SKM-1 treated with dmso at 0.1 percent for 144 hours (cell line): ENCODE results near the gene CCDC110.

Experiments used
- DNase-seq: peaks from one replicate; lab custom pipeline; 2025; ENCODE audit not compliant: unreplicated experiment; lab: John Stamatoyannopoulos, UW

The CCDC110 gene

GRCh38 chr4:185424905-185425646, 46.5 kb downstream of the CCDC110 start:
- DNase-seq: peak; percentile 54

DNA sequence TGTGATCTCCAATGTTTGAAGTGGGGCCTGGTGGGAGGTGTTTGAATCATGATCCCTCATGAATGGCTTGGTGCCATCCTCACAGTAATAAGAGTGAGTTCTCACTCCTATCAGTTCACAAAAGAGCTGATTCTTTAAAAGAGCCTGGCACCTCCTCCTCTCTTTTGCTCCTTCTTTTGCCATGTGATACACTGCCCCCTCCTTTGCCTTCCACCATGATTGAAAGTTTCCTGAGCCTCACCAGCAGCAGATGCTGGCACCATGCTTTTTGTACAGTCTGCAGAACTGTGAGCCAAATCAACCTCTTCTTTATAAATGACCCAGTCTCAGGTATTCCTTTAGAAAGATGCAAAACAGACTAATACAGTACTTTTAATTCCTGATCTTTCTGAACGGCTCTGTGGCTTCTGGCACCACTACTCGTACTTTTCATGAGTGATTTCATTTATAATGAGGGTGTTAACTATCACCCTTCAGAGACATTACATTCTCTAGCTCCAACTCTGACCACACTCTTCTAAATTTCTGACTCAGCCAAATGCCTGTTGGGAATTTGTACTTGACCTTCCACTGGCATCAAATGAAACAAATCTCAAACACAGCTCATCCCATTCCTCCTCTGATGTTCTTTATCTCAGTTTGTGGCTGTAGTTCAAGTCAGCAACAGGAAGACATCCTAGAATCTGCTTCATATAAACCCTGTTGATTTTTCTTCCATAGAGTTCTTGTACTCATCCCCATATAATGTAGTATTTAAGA, 50.0 kb downstream of the CCDC110 start:
- no peak for DNase-seq

GRCh38 chr4:185416955-185417354, 54.6 kb downstream of the CCDC110 start:
- DNase-seq: no peak

DNA sequence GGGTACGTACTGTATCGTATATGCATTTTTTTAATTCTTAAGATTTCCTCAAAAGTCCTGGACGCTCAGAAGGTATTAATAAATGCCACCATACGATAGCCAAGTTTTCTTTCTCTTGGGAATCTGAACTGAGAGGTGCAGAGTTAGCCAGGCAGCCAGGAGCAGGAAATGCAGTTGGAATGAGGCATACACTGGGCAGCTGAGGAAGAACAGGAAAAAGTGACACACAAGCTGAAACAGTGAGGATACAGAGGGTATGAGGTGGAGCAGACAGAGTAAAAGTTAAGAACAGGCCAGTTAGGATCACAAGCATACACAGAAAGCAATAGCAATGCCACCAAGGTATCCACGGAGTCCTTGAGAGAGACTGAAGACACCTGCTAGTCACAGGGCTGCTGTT, 59.1 kb downstream of the CCDC110 start:
- DNase-seq: no peak

DNA sequence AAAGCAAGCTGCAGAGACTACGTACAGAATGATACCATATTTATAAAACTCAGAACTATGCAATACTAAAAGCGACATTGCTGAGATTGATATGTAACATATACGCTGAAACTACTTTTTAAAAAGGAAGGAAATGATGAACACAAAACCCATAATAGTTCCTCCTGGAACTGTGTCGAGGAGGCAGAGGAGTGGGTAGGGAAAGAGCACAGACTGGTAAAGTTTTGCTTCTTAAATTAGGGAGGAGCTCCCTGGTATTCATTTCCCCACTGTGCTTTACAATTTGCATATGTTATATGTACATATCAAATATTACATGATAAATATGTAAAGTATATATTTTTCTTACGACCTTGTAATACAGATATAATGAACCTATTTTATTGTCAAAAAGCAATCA, 59.7 kb downstream of the CCDC110 start:
- DNase-seq: no peak

DNA sequence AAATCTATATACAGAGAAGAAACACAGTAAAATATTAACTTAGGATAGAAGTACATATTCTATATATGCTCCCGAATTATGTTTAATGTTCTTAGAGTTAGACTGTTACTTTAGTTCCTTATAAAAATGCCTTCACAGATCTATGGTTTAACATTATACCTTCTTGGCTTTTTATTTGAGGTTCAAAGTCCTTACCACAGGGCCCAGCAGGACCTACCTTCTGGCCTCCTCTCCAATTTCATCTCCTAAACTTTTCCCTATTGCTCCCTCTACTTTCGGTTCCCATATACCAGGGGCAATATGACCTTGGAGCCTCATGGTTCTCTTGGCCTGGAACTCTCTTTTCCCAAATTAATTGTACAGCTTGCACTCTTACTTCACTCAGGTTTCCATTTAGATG, 63.1 kb downstream of the CCDC110 start:
- DNase-seq: no peak

GRCh38 chr4:185405296-185405999, 66.1 kb downstream of the CCDC110 start:
- no peak for DNase-seq

GRCh38 chr4:185404031-185404430, 67.5 kb downstream of the CCDC110 start:
- DNase-seq: no peak

DNA sequence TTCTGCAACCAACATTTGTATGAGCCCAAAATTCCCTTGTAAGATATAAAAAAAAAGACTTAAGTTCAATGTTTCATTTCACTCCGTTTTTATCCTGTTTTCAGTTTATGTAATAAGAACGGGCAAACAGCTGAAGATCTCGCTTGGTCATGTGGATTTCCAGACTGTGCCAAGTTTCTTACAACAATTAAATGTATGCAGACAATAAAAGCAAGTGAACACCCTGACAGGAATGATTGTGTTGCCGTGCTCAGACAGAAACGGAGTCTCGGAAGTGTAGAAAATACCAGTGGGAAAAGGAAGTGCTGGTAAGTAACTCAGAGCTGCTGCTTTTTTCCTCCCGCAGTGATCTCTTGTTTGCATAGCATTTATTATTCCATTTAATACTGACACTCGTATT, 72.1 kb downstream of the CCDC110 start:
- DNase-seq: no peak

DNA sequence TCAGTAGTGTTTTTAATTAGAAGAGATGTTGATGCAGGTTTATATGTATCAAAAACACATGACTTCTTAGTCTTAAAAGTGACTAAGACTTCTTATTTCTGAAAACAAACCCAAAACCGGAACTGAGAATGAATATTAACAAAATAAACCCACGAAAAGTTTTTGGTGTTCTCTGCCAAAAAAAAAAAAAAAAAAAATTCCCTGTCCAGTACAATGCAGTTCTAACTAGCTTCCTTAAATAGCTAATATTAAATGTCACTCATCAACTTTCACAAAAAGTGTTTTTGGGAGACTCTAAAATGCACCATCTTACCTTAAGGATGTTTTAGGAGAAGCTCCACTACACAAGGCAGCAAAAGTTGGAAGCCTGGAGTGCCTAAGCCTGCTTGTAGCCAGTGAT, 72.9 kb downstream of the CCDC110 start:
- no peak for DNase-seq

DNA sequence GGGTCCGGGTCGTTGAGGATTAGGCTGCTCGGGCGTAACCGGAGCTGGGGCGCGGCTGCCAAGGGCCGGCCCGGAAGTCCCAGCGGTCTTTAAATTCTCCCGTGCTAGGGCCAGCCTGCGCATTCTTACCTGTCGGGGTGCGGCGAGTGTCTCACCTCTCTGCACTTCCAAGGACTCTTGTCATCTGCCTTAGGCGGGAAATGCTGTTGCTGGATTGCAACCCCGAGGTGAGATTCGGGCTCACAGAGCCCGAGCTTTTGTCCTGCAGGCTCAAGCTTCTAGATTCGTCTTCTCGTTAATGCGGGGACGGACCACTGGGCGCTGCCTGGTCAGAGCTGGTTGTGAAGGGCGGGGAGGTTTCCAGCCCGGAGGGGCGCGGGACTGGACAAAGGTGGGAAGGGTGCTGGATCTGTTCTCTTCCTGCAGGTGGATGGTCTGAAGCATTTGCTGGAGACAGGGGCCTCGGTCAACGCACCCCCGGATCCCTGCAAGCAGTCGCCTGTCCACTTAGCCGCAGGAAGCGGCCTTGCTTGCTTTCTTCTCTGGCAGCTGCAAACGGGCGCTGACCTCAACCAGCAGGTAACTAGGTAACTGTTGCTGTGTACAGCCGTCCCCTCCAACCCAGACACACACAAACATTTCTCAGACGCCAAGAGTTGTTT, 74.7 kb downstream of the CCDC110 start, which contains the start of gene ANKRD37:
TSS of gene ANKRD37 (plus strand) at position 118 of the 662 bp plus-strand sequence. CDS start at position 201, 83 bp downstream.
- DNase-seq: no peak

DNA sequence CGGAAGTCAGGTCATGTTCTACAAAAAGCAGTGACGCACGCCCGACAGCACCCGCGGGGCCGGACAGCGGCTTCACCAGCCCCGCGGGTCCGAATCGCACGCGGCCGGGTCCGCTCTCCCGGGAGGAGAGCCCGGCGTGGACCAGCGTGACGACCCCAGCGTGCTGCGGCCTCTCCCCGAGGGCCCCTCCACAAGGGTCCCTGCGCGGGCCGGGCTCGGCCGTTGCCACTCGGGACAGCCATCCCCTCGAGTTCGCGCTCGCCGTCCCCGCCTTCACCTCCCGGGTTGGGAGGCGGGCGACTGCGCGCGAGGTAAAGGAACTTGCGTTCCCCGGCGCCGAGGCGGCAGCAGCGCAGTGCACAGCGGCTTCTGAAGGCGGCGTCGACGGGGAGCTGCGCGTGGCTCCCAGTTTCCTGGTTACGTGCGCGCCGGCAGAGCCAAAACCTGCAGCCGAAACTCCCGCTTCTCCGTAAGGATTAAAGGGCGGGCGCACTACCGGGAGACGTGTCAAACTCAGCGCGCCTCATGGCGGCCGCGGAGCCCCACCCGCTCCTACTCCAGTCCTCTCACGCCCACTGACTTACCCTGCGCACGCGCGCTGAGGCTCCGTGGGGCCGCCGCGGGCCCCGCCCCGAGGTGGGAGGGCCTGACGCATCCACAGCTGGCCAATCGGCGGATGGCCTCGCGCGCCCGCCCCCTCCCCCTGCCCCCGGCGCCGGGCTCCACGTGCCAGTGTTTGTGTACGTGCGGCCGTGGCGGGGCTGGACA, 75.4 kb downstream of the CCDC110 start:
- DNase-seq: peak; percentile 90

DNA sequence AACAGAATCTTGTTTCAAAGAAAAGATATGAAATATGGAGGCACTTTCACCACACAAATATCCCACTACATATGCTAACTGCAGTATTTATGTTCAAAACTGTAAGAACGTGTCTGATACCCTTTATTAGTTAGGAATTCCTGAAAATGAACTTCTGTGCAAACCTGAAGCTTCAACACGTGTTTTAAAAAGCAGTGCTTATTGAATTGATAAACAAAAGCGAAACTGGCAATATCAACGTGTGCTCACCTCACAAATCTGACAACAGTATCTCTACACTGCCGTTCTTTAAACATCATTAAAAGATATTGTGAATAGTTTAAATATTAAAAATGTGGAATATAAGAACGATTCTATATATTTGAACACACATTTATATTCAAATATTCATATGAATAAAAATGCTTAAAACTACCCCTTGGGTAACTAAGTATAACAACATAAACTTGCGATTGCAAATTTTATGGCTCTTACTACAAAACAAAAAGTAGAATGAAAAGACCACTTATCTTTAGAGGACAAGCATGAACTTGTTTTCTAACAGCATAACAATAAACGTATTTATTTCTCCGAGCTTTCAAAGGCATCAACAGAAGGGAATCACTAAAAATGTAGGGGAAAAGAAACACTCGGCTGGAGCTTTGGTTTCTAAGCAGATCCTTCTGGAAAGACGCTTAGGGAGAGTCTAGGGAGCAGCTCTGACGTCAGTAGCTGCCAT, 76.1 kb downstream of the CCDC110 start, which contains the start of gene LRP2BP:
TSS of gene LRP2BP (minus strand) at position 687 of the 718 bp plus-strand sequence. CDS start 17,738 bp downstream, outside the sequence.
- no peak for DNase-seq
